GM23338 (cell line): Measurements from ENCODE around the gene NR1I2. TPM values are rescaled to one million over a fixed set of nuclear protein-coding genes. Genes with fewer than 3 reads are reported as not detected.

Experiments
- ATAC-seq: fragments of 200-7000 bp; cut with Tn5 transposase; 3 replicates; pipeline ENCODE4 v1.9.1; 2020
- DNase-seq: peaks from one replicate; pipeline ENCODE4 v3.0.0-alpha.2; 2015; ENCODE audit warnings: low spot score
- H2AFZ ChIP-seq: fragments of 200-600 bp; sonication (generic); 2 replicates; pipeline ENCODE4 v1.8.0; 2016; ENCODE audit warnings: antibody characterized with exemption, mild to moderate bottlenecking, moderate library complexity
- H3F3A ChIP-seq: fragments of 200-600 bp; sonication (generic); replicated peaks from 2 replicates; pipeline ENCODE4 v1.8.0; 2017; ENCODE audit warnings: antibody characterized with exemption, mixed run types, low read depth
- H3K27ac ChIP-seq: fragments of 200-600 bp; sonication (generic); 2 replicates; pipeline ENCODE4 v1.6.1; 2016; ENCODE audit warnings: low read depth
- H3K27me3 ChIP-seq: fragments of 200-600 bp; sonication (generic); 2 replicates; pipeline ENCODE4 v1.8.0; 2016; ENCODE audit warnings: mild to moderate bottlenecking, mixed run types, moderate library complexity; ENCODE audit not compliant: insufficient read depth
- H3K36me3 ChIP-seq: fragments of 200-600 bp; sonication (generic); 2 replicates; pipeline ENCODE4 v1.8.0; 2016; ENCODE audit warnings: mild to moderate bottlenecking; ENCODE audit not compliant: insufficient read depth
- H3K4me1 ChIP-seq: fragments of 200-600 bp; sonication (generic); 2 replicates; pipeline ENCODE4 v1.8.0; 2016; ENCODE audit warnings: mild to moderate bottlenecking, moderate library complexity; ENCODE audit not compliant: insufficient read depth
- H3K4me2 ChIP-seq: fragments of 200-600 bp; sonication (generic); 2 replicates; pipeline ENCODE4 v1.7.1; 2017; ENCODE audit warnings: mixed run types
- H3K4me3 ChIP-seq: fragments of 200-600 bp; sonication (generic); 2 replicates; pipeline ENCODE4 v1.6.1; 2016; ENCODE audit warnings: mixed run types
- H3K79me2 ChIP-seq: fragments of 200-600 bp; sonication (generic); replicated peaks from 2 replicates; pipeline ENCODE4 v1.8.0; 2017; ENCODE audit warnings: mild to moderate bottlenecking; ENCODE audit not compliant: insufficient read depth
- H3K9me2 ChIP-seq: fragments of 200-600 bp; sonication (generic); 2 replicates; pipeline ENCODE4 v1.8.0; 2017; ENCODE audit not compliant: insufficient read depth
- H4K20me1 ChIP-seq: fragments of 200-600 bp; sonication (generic); replicated peaks from 2 replicates; pipeline ENCODE4 v1.8.0; 2017; ENCODE audit warnings: mild to moderate bottlenecking; ENCODE audit not compliant: insufficient read depth
- H3K27ac Mint-ChIP-seq: 2 replicates; pipeline ENCODE4 v1.8.0; 2020; ENCODE audit warnings: inconsistent platforms, mild to moderate bottlenecking, moderate library complexity, mixed read lengths
- H3K27me3 Mint-ChIP-seq: 3 replicates; pipeline ENCODE4 v1.8.0; 2022; ENCODE audit warnings: low read depth, mild to moderate bottlenecking, moderate library complexity, mixed read lengths, inconsistent platforms; ENCODE audit not compliant: insufficient read depth, poor library complexity
- H3K36me3 Mint-ChIP-seq: 3 replicates; pipeline ENCODE4 v1.8.0; 2021; ENCODE audit warnings: low read depth, mild to moderate bottlenecking, inconsistent platforms, moderate library complexity, mixed read lengths
- H3K4me1 Mint-ChIP-seq: 3 replicates; pipeline ENCODE4 v1.8.0; 2020; ENCODE audit warnings: mild to moderate bottlenecking, inconsistent platforms, mixed read lengths
- H3K4me3 Mint-ChIP-seq: 3 replicates; pipeline ENCODE4 v1.8.0; 2021; ENCODE audit warnings: moderate library complexity, mild to moderate bottlenecking, inconsistent platforms, mixed read lengths
- H3K9me3 Mint-ChIP-seq: 3 replicates; pipeline ENCODE4 v1.8.0; 2020; ENCODE audit warnings: moderate library complexity, mild to moderate bottlenecking, inconsistent platforms, mixed read lengths
- CREB1 ChIP-seq: fragments of 250-450 bp; sonication (Bioruptor Pico); IDR thresholded peaks from 2 replicates; pipeline ENCODE4 v1.5.0; 2020; ENCODE audit warnings: low read depth, mild to moderate bottlenecking, moderate library complexity
- CTCF ChIP-seq, 2 experiments: fragments of 200-600 bp in 1 of 2; sonication (generic) in 1 of 2; conservative IDR thresholded peaks; 2 replicates each; pipeline versions ENCODE4 v1.5.1 to v1.6.1; 2016 to 2017; ENCODE audit warnings: antibody characterized with exemption in 2 of 2, low read depth in 2 of 2, mild to moderate bottlenecking in 2 of 2, moderate library complexity in 1 of 2
- ETS1 ChIP-seq: IDR thresholded peaks from 2 replicates; pipeline ENCODE4 v1.6.1; 2016; ENCODE audit warnings: antibody characterized with exemption
- EZH2 ChIP-seq: fragments of 200-600 bp; sonication (generic); IDR thresholded peaks from one replicate; pipeline ENCODE4 v1.8.0; 2017; ENCODE audit warnings: antibody characterized with exemption, mild to moderate bottlenecking, low read depth; ENCODE audit not compliant: unreplicated experiment
- EZH2phosphoT487 ChIP-seq: fragments of 200-600 bp; sonication (generic); IDR thresholded peaks from one replicate; pipeline ENCODE4 v1.8.1; 2018; ENCODE audit warnings: antibody characterized with exemption; ENCODE audit not compliant: unreplicated experiment
- JUNB ChIP-seq: IDR thresholded peaks from one replicate; pipeline ENCODE4 v1.6.1; 2016; ENCODE audit warnings: antibody characterized with exemption; ENCODE audit not compliant: unreplicated experiment
- REST ChIP-seq: IDR thresholded peaks from one replicate; pipeline ENCODE4 v1.6.1; 2018; ENCODE audit warnings: antibody characterized with exemption; ENCODE audit not compliant: unreplicated experiment
- polyA plus RNA-seq: library from polyadenylated mRNA; unstranded; fragments of >200 nt; fragmentation: Nextera tagmentation; extraction: Ambion mirVana; gene quantifications from 2 replicates; pipeline ENCODE4 v1.2.1, GENCODE V29; 2016
- total RNA-seq: library from RNA; depleted of rRNA; stranded (reverse); fragments of >200 nt; shearing (Covaris generic); gene quantifications from 2 replicates; pipeline ENCODE4 v1.2.3, GENCODE V29; 2014

Gene NR1I2
- total and polyA plus RNA-seq, 2 experiments from 2014 or later, result 0.89 to 4.4 TPM

GRCh38 chr3:119841808-119842471, 60.0 kb downstream of the NR1I2 start:
- H3K9me2 ChIP-seq, result no peaks in the 10 kb centered on the region
- DNase-seq, result no peak
- no peaks in the 10 kb centered on the region for H3K27me3 ChIP-seq
- no peak overlapping the region for H3K4me2 ChIP-seq
- no peaks in the 10 kb centered on the region for H3F3A ChIP-seq
- no peak for TF ChIP-seq CTCF (conservative IDR thresholded peaks at IDR 0.05; ENCODE audit: low read depth in 2 of 2)
- no peak for TF ChIP-seq REST
- no peak for TF ChIP-seq EZH2
- TF ChIP-seq EZH2phosphoT487, result no peak
- TF ChIP-seq CREB1 (CRISPR knock-in tag), result no peak
- no peak for TF ChIP-seq ETS1
- no peak for ATAC-seq
- Mint-ChIP-seq H3K27ac (no peak overlapping the region), H3K9me3 (no peaks in the 10 kb centered on the region; the same call in 2 of the 3 replicates), H3K36me3 (peaks cover 12% of the 10 kb centered on the region; the same call in 2 of the 3 replicates), H3K27me3 (no peaks in the 10 kb centered on the region), H3K4me1 (peaks cover 5% of the 10 kb centered on the region; the same call in 1 of the 3 replicates), H3K4me3 (no peak overlapping the region)
- H3K27ac ChIP-seq, result no peak overlapping the region
- no peak overlapping the region for H3K4me3 ChIP-seq
- H4K20me1 ChIP-seq, result no peaks in the 10 kb centered on the region
- no peak overlapping the region for H2AFZ ChIP-seq
- no peaks in the 10 kb centered on the region; the same call in 1 of the 2 replicates for H3K36me3 ChIP-seq
- H3K79me2 ChIP-seq, result peaks cover 15% of the 10 kb centered on the region
- H3K4me1 ChIP-seq, result no peaks in the 10 kb centered on the region

GRCh38 chr3:119849126-119849525, 67.2 kb downstream of the NR1I2 start:
- Mint-ChIP-seq H3K9me3 (no peaks in the 10 kb centered on the region; the same call in 2 of the 3 replicates), H3K36me3 (peaks cover 22% of the 10 kb centered on the region; the same call in 2 of the 3 replicates), H3K4me3 (no peak overlapping the region), H3K4me1 (peaks cover 5% of the 10 kb centered on the region; the same call in 1 of the 3 replicates), H3K27me3 (no peaks in the 10 kb centered on the region), H3K27ac (no peak overlapping the region)
- Histone ChIP-seq H3F3A (no peaks in the 10 kb centered on the region), H3K4me3 (no peak overlapping the region), H3K4me2 (no peak overlapping the region), H3K27ac (no peak overlapping the region), H2AFZ (no peak overlapping the region), H4K20me1 (no peaks in the 10 kb centered on the region), H3K27me3 (no peaks in the 10 kb centered on the region), H3K4me1 (no peaks in the 10 kb centered on the region), H3K9me2 (no peaks in the 10 kb centered on the region; the same call in 1 of the 2 replicates), H3K79me2 (peaks cover 15% of the 10 kb centered on the region), H3K36me3 (no peaks in the 10 kb centered on the region)
- ATAC-seq, result no peak
- DNase-seq, result no peak
- TF ChIP-seq JUNB (no peak), ETS1 (no peak)
